GM19463 (cell line): Measurements from ENCODE around the gene SLC16A6.
"Not testable (repeated sequence)": the region's sequence is repeated elsewhere in the genome, so short reads cannot be mapped to it uniquely, and the experiment has no call there.

Experiments used
- ATAC-seq: cut with Tn5 transposase; IDR thresholded peaks from one replicate; pipeline ENCODE4 v1.9.1; 2021; ENCODE audit warnings: mild to moderate bottlenecking, moderate library complexity; ENCODE audit not compliant: unreplicated experiment

The SLC16A6 gene, protein sequence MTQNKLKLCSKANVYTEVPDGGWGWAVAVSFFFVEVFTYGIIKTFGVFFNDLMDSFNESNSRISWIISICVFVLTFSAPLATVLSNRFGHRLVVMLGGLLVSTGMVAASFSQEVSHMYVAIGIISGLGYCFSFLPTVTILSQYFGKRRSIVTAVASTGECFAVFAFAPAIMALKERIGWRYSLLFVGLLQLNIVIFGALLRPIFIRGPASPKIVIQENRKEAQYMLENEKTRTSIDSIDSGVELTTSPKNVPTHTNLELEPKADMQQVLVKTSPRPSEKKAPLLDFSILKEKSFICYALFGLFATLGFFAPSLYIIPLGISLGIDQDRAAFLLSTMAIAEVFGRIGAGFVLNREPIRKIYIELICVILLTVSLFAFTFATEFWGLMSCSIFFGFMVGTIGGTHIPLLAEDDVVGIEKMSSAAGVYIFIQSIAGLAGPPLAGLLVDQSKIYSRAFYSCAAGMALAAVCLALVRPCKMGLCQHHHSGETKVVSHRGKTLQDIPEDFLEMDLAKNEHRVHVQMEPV

GRCh38 chr17:68290955-68291835, at the start of gene SLC16A6, which contains the start of gene ARSG:
Gene SLC16A6 (minus strand): TSS chr17:68291127. CDS start chr17:68278320, 12,807 bp downstream.
Gene ARSG (plus strand): TSS chr17:68291495. CDS start chr17:68307494, 15,999 bp downstream.
- ATAC-seq, result peak; percentile 46

DNA sequence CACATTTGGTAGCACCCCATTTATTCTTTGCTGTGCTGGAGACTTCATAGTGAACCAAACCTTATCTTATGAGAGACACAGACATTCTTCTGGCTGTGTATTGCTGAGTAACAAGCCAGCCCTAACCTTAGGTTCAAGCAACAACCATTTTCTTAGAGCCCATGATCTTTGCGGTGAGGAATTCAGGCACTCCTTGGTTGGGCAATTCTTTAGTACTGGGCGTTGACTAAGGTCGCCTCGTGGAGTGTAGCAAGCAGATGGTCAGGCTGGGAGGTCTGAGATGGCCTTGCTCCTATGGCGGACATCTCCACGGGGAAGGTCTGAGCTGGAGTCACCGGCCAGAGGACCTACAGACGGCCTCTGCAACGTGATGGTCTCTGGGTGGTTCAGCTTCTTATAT, 43.5 kb upstream of the SLC16A6 start:
- no peak for ATAC-seq

GRCh38 chr17:68331932-68332331, 41.0 kb upstream of the SLC16A6 start:
- not testable (repeated sequence) for ATAC-seq

GRCh38 chr17:68329331-68329730, 38.4 kb upstream of the SLC16A6 start:
- ATAC-seq, result no peak

DNA sequence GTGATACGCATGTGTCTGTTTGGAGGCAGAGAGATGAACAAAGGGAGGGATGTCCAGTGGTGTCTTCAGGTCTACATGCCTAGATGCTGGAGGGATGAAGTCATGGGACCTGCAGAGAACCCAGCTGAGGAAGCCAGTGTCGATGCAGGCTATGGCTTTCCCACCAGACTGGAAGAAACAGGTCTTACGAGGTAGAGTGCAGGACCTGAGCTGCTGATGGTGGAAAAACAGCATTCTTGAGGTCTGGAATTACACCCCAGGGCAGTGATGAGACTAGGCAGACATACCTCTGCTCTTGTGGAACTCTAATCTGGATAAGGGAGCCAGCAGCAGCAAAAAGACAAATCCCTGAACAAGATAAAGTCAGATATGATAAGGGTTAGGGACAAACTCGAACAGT, 37.7 kb upstream of the SLC16A6 start:
- no peak for ATAC-seq

DNA sequence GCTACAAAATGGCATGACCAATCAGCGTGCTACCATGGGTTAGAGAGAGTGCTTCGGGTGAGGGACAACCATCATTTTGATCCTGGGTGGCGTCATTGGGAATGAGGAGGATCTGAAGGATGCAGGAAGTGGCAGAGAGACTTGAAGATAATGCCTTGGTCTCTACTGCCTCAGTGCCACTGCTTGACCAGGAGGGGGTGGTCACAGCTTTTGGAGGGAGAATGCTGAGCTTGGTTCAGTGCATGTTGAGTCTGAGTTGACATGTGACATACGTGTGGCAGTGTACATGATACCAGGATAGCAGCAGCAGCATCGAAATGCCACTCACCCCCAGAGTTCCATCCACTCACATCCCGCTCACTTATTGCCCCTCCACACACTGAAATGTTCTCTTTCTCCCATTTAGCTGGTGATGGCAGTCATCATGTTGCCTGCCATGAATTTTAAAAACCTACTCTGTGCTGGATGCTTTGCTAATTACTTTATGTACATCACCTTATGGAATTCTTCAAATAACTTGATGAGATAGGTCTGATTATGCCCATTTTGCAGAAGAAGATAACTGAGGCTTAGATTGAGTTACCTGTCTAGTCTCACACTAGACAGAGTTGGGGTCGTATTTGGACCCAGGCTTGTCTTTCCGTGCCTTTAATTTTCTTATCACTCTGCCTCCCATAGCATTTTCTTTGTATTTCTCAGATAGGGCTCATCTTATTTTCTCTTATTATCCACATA, 37.1 kb upstream of the SLC16A6 start:
- no peak for ATAC-seq

DNA sequence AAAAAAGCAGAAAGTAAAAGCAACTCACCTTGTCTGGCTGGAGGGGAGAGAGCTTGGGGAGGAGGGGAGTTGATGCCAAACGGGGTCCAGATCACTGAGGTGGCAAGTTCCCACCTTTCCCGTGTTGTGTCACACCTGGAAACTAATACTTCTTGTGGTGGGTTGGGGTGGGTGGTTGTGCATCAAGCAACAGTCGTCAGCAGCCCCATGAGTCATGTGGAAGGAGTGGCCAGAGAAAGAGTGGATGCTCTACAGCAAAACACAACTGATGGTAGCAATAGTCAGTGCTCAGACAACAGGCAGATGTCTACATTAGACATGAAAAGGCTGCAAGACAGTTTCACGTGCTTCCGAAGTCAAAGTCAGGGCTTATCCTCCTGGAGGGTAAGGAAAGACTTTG, 35.8 kb upstream of the SLC16A6 start:
- no peak for ATAC-seq

DNA sequence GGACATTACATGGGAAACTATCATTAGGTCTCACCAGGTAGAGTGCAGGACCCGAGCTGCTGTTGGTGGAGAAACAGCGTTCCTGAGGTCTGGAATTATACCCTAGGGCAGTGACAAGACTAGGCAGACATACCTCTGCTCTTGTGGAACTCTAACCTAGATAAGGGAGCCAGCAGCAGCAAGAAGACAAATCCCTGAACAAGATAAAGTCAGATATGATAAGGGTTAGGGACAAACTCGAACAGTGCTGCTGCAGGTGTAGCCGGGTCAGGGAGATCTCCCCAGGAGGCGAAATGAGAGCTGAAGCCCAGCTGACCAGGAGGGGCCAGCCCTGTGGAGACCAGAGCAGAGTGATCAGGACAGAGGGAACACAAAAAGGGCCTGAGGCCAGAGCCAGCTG, 35.0 kb upstream of the SLC16A6 start:
- no peak for ATAC-seq

DNA sequence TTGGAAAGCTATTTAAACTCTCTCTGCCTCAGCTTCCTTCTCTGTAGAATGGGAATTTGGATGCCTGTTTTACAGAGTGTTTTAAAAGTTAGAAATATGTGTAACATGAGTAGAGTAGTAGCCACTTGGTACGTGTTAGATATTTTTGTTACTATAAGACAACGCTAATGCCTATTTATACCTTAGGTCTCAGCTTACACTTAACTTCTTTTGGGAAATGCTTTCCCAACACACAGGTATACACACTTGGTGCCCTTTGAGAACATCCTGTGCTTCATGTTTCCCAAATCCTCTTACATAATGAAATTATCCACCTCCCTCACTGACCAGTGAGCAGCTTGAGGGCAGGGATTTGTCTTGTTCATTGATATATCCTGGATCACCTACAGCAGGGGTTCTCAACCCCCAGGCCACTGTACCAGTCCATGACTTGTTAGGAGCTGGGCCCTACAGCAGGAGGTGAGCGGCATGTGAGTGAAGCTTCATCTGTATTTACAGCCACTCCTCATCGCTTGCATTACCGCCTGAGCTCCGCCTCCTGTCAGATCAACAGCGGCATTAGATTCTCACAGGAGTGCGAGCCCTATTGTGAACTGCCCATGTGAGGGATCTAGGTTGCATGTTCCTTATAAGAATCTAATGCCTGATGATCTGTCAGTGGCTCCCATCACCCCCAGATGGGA, 33.9 kb upstream of the SLC16A6 start:
- ATAC-seq, result no peak

- ATAC-seq, result no peak
Measured at GRCh38 chr17:68324114-68324513, 33.2 kb upstream of the SLC16A6 start.

- ATAC-seq, result no peak
Measured at GRCh38 chr17:68322630-68323029, 31.7 kb upstream of the SLC16A6 start.

DNA sequence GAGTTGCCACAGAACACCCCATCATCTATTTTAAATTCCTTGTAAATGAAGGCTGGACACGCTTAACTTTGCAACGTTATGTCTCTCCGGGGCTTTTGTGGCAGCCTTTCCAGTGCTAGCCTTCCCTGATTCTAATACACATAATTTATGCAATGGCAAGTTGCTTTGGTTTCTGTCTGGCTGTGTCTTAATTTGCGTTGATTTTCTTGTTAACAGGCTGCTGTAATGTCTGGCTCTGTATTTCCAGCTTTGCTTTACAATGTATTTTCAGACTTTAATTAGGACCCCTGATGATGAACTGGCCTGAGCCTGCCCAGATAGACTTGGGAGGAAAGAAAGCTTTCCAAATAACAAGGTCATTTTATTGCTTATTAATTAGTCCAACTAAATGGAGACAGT, 30.6 kb upstream of the SLC16A6 start:
- no peak for ATAC-seq

DNA sequence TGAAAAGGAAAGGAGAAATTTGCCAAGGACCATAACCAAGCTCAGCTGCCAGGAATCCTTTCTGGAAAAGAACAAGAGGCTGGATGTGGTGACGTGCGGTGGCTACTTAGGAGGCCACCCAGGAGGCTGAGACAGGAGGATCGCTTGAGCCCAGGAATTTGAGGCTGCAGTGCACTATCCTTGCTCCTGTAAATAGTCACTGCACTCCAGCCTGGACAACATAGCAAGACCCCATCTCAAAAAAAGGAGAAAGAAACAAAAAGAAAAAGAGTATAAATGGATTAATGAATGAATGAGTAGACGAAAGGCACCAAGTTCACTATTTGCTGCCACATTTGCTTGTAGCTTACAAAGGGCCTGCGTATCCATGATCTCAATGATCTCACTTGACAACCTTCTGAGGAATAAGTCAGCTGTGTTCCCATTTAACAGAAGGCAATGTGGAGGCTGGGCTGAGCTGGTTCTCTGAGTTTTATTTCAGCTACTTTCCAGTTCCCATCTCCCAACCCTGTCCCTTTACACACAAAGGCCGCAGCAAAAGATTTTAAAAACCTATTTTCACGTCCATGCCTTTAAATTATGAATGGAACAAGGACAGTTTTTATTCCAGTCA, 30.1 kb upstream of the SLC16A6 start:
- ATAC-seq, result no peak

DNA sequence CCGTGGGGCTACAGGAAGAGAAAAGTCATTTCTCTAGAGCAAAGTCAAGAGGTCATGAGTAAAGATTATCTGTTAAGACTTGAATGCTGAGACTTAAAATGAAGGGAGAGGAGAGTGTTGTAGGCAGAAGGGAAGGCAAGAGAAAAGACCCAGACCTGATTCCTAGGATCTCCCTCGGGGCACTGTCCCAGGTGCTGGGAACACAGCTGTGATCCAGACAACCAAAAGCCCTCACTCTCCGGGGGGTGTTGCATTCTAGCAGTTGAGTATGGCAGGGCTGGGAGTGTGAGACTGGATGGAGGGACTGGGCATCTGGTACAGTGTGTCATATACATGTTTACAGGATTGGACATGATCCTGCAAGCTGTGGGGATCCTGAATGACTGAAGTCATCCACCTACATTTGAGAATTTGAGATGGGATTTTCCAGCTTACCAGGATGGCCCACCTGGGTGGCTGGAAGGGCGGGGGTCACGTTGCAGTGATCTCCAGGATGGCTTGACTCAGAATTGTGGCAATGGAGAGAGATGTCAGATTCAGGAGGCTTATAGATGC, 29.5 kb upstream of the SLC16A6 start:
- ATAC-seq, result no peak

GRCh38 chr17:68319410-68320162, 28.7 kb upstream of the SLC16A6 start:
- ATAC-seq, result no peak

DNA sequence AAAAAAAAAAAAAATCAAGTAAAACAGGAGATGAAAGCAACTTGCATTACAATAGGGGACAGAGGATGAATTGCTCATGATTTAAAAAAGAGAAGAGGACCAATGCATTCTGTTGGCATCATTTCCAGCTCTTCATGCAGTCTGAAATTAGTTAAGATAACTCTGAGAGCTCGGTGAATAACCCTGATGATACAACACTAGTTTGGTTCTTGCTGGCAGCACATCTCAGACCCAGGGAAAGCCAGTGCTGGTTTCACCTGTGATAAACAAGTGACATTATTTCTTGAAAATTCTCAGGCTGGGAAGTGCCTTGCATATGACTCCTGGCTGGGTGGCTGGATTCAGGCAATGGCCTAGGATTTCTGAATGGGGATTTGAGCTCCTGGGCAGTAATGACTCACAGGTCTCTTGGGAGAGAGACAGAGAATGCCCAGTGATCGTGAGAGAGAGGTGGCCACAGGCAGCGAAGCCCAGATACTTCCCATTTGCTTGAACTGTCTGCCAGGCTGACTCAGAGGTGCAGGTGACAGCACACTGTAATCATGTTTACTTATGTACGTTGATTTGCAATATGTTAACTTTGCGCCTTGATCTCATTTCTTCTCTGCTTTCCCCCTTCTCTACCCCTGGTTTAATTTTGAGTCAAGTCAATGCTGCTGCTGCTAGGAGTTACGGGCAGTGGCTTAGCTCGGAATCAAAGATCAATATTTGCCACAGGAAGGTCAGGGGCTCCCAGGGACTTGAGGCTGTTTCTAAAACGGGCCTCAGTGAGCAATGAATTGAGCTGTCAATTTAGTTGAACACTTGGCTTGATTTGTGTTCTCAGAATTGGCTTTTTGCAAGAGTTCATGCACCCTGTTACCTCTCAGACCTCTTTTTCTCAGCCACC, 27.4 kb upstream of the SLC16A6 start:
- no peak for ATAC-seq

DNA sequence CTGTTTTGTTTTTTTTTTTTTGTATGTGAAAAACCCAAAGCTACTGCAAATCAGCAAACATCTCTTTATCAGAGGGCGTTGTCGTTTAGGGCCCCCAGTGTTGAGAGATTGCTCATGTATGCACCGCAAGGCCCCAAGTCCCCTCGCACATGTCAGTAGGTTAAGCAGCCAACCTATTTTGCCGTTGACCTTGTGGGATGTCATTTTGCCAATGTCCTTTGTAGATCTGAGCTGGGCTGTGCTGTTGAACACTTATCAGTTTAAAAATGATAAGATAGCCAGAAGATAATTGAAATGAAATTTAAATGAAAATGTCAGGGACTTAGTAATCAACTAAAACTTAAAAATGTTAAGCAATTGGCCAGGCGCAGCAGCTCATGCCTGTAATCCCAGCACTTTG, 26.5 kb upstream of the SLC16A6 start:
- ATAC-seq, result no peak

DNA sequence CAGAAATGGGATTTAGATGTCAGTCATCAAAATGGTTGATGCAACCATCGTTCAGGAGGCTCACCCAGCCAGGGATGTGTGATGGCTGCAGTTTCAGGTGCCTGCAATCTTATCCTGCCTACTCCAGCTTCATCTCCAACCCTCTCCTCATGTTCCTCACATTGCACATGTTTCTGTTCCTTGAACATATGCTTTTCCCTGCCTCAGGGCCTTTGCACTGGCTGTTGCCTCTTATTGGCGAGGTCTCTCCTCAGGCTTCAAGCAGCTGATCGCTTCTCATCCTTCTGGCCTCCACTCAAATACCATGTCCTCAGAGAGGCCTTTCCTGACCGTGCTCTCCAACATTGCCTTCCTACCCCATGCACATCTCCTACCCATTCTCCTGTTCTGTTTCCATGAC, 25.0 kb upstream of the SLC16A6 start:
- ATAC-seq, result no peak
